ENCODE results near the gene NDUFB7.

GRCh38 chr19:14570864-14571527, 870 bp downstream of the NDUFB7 start:
- TF ChIP-seq, protein P1, sequence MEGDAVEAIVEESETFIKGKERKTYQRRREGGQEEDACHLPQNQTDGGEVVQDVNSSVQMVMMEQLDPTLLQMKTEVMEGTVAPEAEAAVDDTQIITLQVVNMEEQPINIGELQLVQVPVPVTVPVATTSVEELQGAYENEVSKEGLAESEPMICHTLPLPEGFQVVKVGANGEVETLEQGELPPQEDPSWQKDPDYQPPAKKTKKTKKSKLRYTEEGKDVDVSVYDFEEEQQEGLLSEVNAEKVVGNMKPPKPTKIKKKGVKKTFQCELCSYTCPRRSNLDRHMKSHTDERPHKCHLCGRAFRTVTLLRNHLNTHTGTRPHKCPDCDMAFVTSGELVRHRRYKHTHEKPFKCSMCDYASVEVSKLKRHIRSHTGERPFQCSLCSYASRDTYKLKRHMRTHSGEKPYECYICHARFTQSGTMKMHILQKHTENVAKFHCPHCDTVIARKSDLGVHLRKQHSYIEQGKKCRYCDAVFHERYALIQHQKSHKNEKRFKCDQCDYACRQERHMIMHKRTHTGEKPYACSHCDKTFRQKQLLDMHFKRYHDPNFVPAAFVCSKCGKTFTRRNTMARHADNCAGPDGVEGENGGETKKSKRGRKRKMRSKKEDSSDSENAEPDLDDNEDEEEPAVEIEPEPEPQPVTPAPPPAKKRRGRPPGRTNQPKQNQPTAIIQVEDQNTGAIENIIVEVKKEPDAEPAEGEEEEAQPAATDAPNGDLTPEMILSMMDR (IDR thresholded peaks at IDR 0.05; ENCODE audit: low read length) = no peak
- TF ChIP-seq EZH2 (optimal IDR thresholded peaks at IDR 0.05; ENCODE audit: low read depth, low read length) = no peak
- TF ChIP-seq EZH2phosphoT487 (IDR thresholded peaks at IDR 0.05; ENCODE audit: low read length) = no peak

All from MM.1S (cell line).